ENCODE measurements around the gene STH.

STH gene

GRCh38 chr17:45990886-45991285 is 8.2 kb upstream of the STH start:
- no peaks in the 10 kb centered on the region for H3K9me3 ChIP-seq
- no peak for DNase-seq
- H3K4me1 ChIP-seq: no peaks in the 10 kb centered on the region
- H3K4me3 ChIP-seq (ENCODE audit: low read depth, low read length): no peak overlapping the region
- H3K36me3 ChIP-seq: no peaks in the 10 kb centered on the region
- no peaks in the 10 kb centered on the region for H3K27me3 ChIP-seq
- TF ChIP-seq CTCF (IDR thresholded peaks at IDR 0.05; ENCODE audit: low read depth, low read length): peak; percentile 33; the same call in 1 of the 2 replicates

GRCh38 chr17:45991341-45991740 is 7.7 kb upstream of the STH start:
- Histone ChIP-seq H3K4me3 (ENCODE audit: low read depth, low read length) (no peak overlapping the region), H3K27me3 (no peaks in the 10 kb centered on the region), H3K36me3 (no peaks in the 10 kb centered on the region), H3K4me1 (no peaks in the 10 kb centered on the region), H3K9me3 (no peaks in the 10 kb centered on the region)
- TF ChIP-seq CTCF (IDR thresholded peaks at IDR 0.05; ENCODE audit: low read depth, low read length): no peak
- no peak for DNase-seq

GRCh38 chr17:45992175-45992574 is 6.9 kb upstream of the STH start:
- Histone ChIP-seq H3K36me3 (no peaks in the 10 kb centered on the region), H3K4me1 (no peaks in the 10 kb centered on the region), H3K9me3 (no peaks in the 10 kb centered on the region), H3K4me3 (ENCODE audit: low read depth, low read length) (no peak overlapping the region), H3K27me3 (no peaks in the 10 kb centered on the region)
- no peak for TF ChIP-seq CTCF (IDR thresholded peaks at IDR 0.05; ENCODE audit: low read depth, low read length)
- DNase-seq: no peak

GRCh38 chr17:45992904-45993303 is 6.1 kb upstream of the STH start:
- no peak overlapping the region for H3K4me3 ChIP-seq (ENCODE audit: low read depth, low read length)
- no peak for TF ChIP-seq CTCF (IDR thresholded peaks at IDR 0.05; ENCODE audit: low read depth, low read length)
- H3K27me3 ChIP-seq: no peaks in the 10 kb centered on the region
- H3K36me3 ChIP-seq: no peaks in the 10 kb centered on the region
- no peaks in the 10 kb centered on the region for H3K4me1 ChIP-seq
- DNase-seq: no peak
- no peaks in the 10 kb centered on the region for H3K9me3 ChIP-seq

GRCh38 chr17:45993962-45994627 is 5.0 kb upstream of the STH start:
- Histone ChIP-seq H3K4me3 (ENCODE audit: low read depth, low read length) (no peak overlapping the region), H3K36me3 (no peaks in the 10 kb centered on the region), H3K9me3 (no peaks in the 10 kb centered on the region), H3K4me1 (no peaks in the 10 kb centered on the region), H3K27me3 (no peaks in the 10 kb centered on the region)
- TF ChIP-seq CTCF (IDR thresholded peaks at IDR 0.05; ENCODE audit: low read depth, low read length): no peak
- no peak for DNase-seq

GRCh38 chr17:45994987-45995386 is 4.1 kb upstream of the STH start:
- TF ChIP-seq CTCF (IDR thresholded peaks at IDR 0.05; ENCODE audit: low read depth, low read length): no peak

More at GRCh38 chr17:45994987-45995386, 4.1 kb upstream of the STH start:
- no peak overlapping the region for H3K4me3 ChIP-seq (ENCODE audit: low read depth, low read length)
- no peaks in the 10 kb centered on the region for H3K4me1 ChIP-seq
- no peaks in the 10 kb centered on the region for H3K9me3 ChIP-seq
- H3K27me3 ChIP-seq: no peaks in the 10 kb centered on the region
- DNase-seq: no peak
- H3K36me3 ChIP-seq: no peaks in the 10 kb centered on the region

Data from BE2C (cell line).